ENCODE results near the gene TRAF1. TPM values are rescaled to one million over a fixed set of nuclear protein-coding genes. Genes with fewer than 3 reads are reported as not detected.

TRAF1 gene
- total and polyA plus RNA-seq, 5 experiments from 2014 or later = 3.7 to 126 (median 7.0) TPM

DNA sequence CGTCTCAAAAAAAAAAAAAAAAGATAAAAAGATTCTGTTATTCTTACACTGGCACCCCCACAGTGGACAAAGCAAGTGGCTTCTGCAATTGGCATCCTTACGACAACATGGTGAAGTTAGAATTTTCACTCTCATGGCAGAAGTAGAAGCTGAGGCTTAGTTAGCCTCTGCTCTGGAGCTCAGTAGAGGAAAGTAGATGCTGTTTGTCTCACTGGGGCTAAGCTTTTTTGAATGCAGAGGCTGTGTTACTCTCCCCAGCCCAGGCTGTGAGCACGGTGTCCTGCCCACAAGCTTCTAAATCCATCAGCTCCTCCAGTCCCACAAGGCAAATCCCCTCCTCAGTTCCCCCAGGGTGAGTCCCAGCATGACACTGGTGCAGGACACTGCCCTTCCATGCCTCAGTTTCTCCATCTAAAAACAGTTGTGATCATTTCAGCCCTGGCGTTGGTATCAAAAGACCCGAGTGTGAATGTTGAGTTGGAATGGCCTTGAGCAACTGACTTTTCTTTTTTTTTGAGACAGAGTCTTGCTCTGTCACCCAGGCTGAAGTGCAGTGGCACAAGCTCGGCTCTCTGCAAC is 27.0 kb downstream of the TRAF1 start:
- Mint-ChIP-seq H3K4me3 (peak overlapping the region in 1 of 10 donors; percentile 6), H3K9me3 (no peaks in the 10 kb centered on the region), H3K27me3 (no peaks in the 10 kb centered on the region), H3K4me1 (peaks cover 28 to 87% (median 69%) of the 10 kb centered on the region in 4 donors), H3K36me3 (peaks cover 0 to 5% (median 0%) of the 10 kb centered on the region in 3 donors), H3K27ac (peak overlapping the region; percentile 65 to 99 (median 94))
- DNase-seq (no peak), ATAC-seq (no peak)
- POLR2A ChIA-PET = interaction anchor here (1.1 to 45.2 kb wide), 5 partner anchors 10 to 30 kb away, joined by 4 to 1842 read pairs (median 102); partner anchors contain the start of genes PHF19 and TRAF1

DNA sequence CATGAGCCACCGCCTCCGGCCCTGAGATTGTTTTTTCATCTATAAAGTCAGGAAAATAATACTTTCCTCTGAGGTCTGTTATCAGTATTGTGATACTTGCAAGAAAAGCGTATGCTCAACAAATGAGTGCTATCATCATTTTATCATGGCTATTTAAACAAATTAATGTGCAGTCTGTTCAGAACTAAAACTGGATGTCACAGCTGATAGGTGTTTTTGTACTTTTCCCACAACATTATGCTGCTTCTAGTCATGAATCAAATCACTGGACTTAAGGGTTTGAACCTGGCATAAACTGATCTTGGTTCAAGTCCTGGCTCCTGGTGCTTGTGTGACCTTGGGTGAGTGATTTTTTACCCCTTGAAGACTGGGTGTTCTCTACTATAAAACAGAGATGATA is 28.2 kb downstream of the TRAF1 start:
- Mint-ChIP-seq H3K27me3 (no peaks in the 10 kb centered on the region), H3K4me3 (no peak overlapping the region), H3K36me3 (peaks cover 0 to 2% (median 0%) of the 10 kb centered on the region in 3 donors), H3K4me1 (peaks cover 27 to 84% (median 64%) of the 10 kb centered on the region in 4 donors), H3K9me3 (no peaks in the 10 kb centered on the region), H3K27ac (peak overlapping the region in 8 of 10 donors; percentile 46 to 95 (median 75))
- DNase-seq (no peak), ATAC-seq (no peak)
- POLR2A ChIA-PET = interaction anchor here (3.6 to 45.2 kb wide), 4 partner anchors 8 to 26 kb away, joined by 12 to 1842 read pairs (median 135); partner anchors contain the start of gene TRAF1

DNA sequence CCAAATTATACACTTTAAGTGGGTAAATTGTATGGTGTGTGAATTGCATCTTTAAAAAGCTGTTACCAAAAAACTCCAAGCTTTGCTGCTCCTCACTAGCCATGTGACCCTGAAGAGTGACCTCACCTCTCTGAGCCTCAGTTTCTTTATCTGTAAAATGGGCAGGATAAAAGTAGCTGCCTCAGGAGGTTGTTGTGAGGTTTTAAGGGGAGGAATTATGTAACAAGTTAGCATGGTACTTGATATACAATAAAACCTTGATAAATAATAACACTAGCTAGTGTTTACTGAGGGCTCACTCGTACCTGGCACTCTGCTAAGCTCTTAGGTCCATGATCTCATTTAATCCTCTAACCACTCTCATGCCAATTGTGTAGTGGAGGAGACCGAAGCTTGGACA is 30.6 kb downstream of the TRAF1 start:
- ATAC-seq = no peak
- Mint-ChIP-seq H3K4me1 (peaks cover 31 to 86% (median 65%) of the 10 kb centered on the region in 4 donors), H3K36me3 (no peaks in the 10 kb centered on the region), H3K27ac (peak overlapping the region in 6 of 10 donors; percentile 29 to 89 (median 66)), H3K4me3 (no peak overlapping the region), H3K9me3 (peaks cover 0 to 8% (median 0%) of the 10 kb centered on the region in 9 donors), H3K27me3 (no peaks in the 10 kb centered on the region)
- DNase-seq = no peak
- POLR2A ChIA-PET = interaction anchor here (0.9 to 45.2 kb wide), 9 partner anchors 9 to 225 kb away, joined by 3 to 1842 read pairs (median 12); partner anchors contain the start of genes FBXW2, PHF19 and TRAF1

DNA sequence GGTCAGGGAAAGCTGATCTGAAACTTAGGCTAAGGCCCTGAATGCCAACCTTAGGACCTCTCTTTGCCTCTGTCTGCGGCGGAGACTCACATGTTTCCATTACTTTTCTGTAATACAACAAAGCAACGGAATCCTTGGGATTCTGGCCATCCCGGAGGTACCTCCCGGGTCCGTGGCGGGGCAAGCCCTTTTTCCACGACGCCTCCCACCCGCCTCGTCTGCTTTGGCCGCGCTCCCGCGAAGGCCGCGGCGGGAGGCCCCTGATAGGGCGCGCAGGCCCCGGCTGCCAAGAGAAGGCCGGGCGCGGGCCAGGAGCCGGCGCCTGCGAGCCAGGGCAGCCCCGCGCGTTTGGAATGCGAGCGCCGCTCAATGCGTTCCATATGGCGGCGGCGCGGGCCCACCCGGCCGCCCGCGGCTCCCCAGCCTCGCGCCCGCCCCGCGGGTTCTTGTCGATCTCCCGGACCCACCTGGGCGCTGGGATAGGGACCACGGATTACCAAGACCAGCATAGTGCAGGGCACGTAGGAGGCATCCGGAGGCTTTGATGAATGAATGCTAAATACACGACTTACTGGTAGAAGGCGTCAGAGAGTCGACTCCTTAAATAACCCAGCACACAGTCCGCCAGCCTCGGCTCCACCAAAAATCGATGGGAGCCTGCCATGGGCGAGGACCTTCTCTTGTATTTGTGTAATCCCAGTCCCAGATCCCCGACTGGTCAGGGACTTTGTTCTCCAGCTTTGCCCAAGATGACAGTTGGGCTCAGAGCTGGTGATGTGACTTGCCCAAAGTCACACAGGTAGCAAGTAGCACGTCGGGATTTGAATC is 32.1 kb downstream of the TRAF1 start:
- H3K4me3 Mint-ChIP-seq = peak overlapping the region in 2 of 10 donors; percentile 2 to 6
- POLR2A ChIA-PET = interaction anchor here (1.7 to 45.2 kb wide), 8 partner anchors 7 to 101 kb away, joined by 6 to 1842 read pairs (median 48); partner anchors contain the start of genes FBXW2, PHF19 and TRAF1
- ATAC-seq (no peak), DNase-seq (peak in 1 of 10 donors; percentile 56)
- H3K27ac Mint-ChIP-seq = peak overlapping the region in 4 of 10 donors; percentile 43 to 98 (median 70)
- peaks cover 34 to 86% (median 68%) of the 10 kb centered on the region in 4 donors for H3K4me1 Mint-ChIP-seq
- no peaks in the 10 kb centered on the region for H3K27me3 Mint-ChIP-seq
- peaks cover 0 to 8% (median 0%) of the 10 kb centered on the region in 9 donors for H3K9me3 Mint-ChIP-seq
- H3K36me3 Mint-ChIP-seq = no peaks in the 10 kb centered on the region

DNA sequence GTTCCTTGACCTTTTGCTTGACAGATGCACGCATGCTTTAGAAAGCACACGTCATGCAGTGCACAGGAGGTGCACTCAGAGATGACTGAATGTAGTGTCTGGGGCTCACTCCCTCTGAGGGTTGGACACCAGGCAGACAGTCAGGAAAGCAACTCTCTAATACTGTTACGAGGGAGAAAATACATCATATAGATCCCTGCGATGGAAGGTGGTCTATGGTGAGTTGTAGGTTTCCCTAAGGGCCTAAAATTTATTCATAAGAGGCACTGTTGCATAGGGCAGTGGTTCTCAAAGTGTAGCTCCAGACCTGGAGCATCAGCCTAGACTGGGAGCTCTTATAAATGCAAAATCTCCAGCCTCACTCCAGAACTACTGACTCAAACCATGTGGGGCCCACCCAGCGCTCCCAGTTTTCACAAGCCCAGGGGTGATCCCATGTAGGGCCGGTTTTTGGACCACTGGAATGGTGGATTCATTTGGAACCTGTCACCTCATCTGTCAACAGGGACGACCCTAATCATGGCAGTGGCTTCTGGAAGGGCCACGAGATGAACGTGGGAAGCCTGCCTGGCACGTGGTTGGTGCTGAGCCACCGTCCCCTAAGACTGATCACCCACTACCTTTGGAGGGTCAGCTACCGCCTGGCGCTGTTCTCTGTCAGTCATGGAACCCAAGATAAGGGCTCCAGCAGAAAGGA is 32.8 kb downstream of the TRAF1 start:
- POLR2A ChIA-PET = interaction anchor here (0.8 to 45.2 kb wide), 6 partner anchors 8 to 35 kb away, joined by 3 to 1842 read pairs (median 161); partner anchors contain the start of genes PHF19 and TRAF1
- ATAC-seq (no peak), DNase-seq (no peak)
- H3K36me3 Mint-ChIP-seq = no peaks in the 10 kb centered on the region
- H3K27me3 Mint-ChIP-seq = no peaks in the 10 kb centered on the region
- H3K27ac Mint-ChIP-seq = peak overlapping the region; percentile 90 to 99 (median 98)
- peaks cover 0 to 8% (median 0%) of the 10 kb centered on the region in 9 donors for H3K9me3 Mint-ChIP-seq
- peaks cover 35 to 90% (median 74%) of the 10 kb centered on the region in 4 donors for H3K4me1 Mint-ChIP-seq
- H3K4me3 Mint-ChIP-seq = peak overlapping the region in 8 of 10 donors; percentile 53 to 82 (median 74)

DNA sequence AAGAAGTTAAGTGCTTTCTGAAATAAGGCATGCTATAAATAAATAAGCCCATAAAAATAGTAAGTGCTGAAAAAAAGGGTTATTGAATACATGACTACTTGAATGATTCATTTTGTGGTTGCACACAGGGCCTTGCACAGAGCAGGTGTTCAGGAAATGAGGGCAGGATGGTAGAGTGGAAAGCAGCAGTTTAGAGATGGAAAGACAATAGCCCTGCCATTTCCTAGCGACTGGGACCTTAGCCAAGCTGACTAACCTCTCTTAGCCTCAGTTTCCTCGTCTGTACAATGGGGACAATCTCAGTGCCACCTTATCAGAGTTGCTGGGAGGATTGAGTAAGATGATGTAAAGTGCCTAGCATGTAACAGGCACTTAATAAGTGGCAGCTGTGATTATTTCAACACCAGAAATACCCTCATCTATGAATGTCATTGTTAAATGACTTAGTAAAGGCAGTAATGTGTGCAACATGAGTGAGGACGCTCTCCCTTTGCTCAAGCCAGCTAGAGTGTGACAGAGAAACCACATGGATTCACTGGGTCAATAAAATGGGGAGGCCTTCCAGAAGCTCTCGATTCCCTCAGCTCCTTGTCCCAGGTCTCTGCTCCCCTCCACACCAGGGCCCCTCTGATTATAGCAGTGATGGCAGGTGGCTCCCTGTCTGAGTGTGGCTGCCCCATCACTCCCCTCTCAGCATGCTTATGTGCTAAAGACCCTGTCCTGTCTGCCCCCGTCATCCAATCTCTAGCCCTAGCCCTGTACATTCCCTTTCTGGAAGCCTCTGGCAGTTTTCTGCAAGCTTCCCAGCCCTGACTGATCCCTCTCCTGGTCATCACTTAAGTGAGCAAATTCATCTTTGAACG is 33.6 kb downstream of the TRAF1 start:
- H3K4me3 Mint-ChIP-seq = peak overlapping the region in 9 of 10 donors; percentile 58 to 83 (median 77)
- DNase-seq = peak in 7 of 10 donors; percentile 39 to 82 (median 54)
- peak overlapping the region; percentile 90 to 99 (median 98) for H3K27ac Mint-ChIP-seq
- H3K9me3 Mint-ChIP-seq = peaks cover 0 to 8% (median 0%) of the 10 kb centered on the region in 9 donors
- no peaks in the 10 kb centered on the region for H3K36me3 Mint-ChIP-seq
- ATAC-seq = peak; percentile 29 to 61
- H3K27me3 Mint-ChIP-seq = no peaks in the 10 kb centered on the region
- H3K4me1 Mint-ChIP-seq = peaks cover 35 to 90% (median 76%) of the 10 kb centered on the region in 4 donors
- POLR2A ChIA-PET = interaction anchor here (0.7 to 45.2 kb wide), 9 partner anchors 8 to 228 kb away, joined by 3 to 1842 read pairs (median 25); partner anchors contain the start of genes FBXW2, PHF19 and TRAF1

DNA sequence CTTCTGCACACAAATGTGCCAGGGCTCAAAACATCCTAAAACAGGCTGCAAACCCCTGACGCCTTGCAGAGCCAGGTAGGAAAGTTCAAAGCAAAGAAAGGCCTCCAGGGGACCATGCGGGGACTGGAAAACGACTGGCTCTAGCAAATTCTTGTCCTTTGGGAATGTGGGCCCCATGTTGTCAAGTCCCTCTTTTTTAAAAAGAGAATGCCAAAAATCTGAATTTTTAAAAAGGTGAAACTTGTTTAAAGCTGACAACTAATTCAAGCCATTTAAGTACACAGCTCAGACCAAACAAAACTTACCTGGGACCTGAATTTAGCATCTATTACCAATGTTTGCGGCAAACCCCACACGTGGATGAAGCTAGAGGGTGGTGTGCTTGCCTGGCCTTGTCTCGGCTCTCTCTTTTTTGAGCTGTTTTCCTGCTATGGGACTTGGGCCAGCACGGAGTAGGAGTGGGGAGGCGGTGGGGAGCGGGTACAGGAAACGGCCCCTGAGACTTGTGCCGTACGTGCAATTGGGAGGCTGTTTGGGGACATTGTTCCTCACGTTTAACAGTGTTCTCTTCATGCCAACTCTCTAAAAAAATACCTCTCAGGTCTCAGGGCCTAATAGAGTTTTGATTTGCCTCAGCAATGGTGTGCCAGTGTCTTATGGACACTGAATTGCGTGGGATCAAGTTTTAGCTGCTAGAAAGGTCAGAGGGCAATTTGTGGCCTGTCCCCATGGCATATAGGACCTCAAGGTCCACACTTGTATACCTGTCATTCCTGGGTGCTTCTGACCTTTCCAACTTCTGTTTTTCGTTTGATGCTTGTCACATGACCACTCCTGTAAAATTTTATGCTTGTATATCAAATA is 34.5 kb downstream of the TRAF1 start:
- Mint-ChIP-seq H3K4me1 (peaks cover 34 to 87% (median 73%) of the 10 kb centered on the region in 4 donors), H3K36me3 (no peaks in the 10 kb centered on the region), H3K9me3 (peaks cover 0 to 8% (median 0%) of the 10 kb centered on the region in 9 donors), H3K27me3 (no peaks in the 10 kb centered on the region), H3K27ac (peak overlapping the region; percentile 90 to 99 (median 98)), H3K4me3 (peak overlapping the region; percentile 58 to 83 (median 76))
- peak; percentile 35 to 54 for ATAC-seq
- POLR2A ChIA-PET = interaction anchor here (1.0 to 45.2 kb wide), 7 partner anchors 9 to 99 kb away, joined by 4 to 1842 read pairs (median 70); partner anchors contain the start of genes FBXW2, PHF19 and TRAF1
- DNase-seq = peak in 3 of 10 donors; percentile 50 to 62 (median 56)

DNA sequence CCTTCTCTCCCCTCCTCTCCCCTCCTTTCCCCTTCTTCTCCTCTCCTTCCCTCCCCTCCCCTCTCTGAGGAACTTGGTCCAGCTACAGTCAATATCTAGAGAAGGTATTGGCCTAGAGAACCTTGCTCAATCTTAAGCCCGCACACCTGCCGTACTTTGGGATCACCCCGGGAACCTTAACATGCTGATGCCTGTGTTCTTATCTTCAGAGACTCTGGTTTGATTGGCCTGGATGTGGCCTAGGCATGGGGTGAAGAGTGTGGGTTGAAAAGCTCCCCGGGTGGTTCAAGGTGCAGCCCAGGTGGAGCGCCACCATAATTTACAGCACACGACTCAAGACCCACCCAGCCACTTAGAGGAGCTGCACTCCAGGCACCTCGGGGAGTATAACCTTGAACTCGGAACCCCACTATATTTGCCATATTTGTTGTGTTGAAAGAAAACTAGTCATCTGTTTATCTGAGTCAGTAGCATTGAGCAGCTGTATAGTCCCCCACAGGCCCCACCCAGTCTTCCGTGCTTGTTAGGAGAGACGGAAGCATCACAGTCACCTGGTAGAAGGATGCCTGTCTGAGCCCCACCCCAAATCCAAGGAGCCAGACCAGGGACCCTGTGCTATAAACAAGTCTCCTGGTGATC is 35.2 kb downstream of the TRAF1 start:
- H3K4me3 Mint-ChIP-seq = peak overlapping the region; percentile 58 to 83 (median 76)
- POLR2A ChIA-PET = interaction anchor here (4.1 to 45.2 kb wide), 5 partner anchors 8 to 33 kb away, joined by 25 to 1842 read pairs (median 252); partner anchors contain the start of genes PHF19 and TRAF1

DNA sequence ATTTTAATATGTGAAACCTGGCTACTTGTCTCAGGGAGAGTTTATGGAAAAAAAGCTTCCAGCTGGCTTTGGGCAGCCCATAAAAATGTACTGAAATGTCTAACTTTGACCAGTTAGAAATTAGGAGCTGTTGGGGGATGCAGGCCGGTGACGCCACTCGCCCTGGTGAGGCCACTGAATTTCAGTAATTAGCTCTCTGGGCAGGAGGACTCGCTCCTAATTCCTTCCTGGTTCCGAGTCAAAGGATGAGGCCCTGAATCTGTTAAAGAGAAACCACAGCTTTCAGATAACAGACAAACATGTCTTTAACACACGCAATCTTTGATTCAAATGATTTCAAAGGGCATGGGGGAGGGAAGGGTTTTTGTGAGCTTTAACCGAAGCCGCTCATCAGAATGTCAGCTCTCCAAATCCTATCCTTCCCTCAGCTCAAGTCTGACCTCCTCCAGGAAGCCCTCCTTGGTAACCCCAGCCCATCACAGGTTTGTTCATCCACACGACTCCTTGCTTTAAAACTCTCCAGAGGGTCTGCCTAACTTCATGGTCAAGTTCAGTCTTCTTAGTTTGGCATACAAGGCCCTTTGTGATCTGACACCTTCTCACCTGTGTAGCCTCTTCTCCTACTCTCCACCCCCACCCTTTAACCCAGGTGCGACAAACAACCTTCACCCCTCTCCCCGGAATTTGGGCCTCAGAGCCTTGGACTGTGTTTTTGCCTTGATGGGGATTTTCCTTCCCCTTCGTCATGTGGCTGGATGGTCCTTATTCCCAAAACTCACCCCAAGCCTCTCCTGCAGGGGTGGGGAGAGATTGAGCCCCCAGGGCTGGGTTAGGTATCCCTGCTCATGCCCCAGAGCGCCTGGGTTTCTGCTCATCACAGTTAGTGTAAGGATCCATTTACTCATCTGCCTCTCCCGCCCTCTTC is 36.0 kb downstream of the TRAF1 start:
- H3K9me3 Mint-ChIP-seq = peaks cover 0 to 8% (median 0%) of the 10 kb centered on the region in 9 donors

More for the DNA sequence above, 35.2 kb downstream of the TRAF1 start:
- Mint-ChIP-seq H3K4me1 (peaks cover 29 to 82% (median 69%) of the 10 kb centered on the region in 4 donors), H3K27ac (peak overlapping the region; percentile 90 to 99 (median 98)), H3K27me3 (no peaks in the 10 kb centered on the region), H3K9me3 (peaks cover 0 to 8% (median 0%) of the 10 kb centered on the region in 9 donors), H3K36me3 (no peaks in the 10 kb centered on the region)
- peak in 7 of 10 donors; percentile 44 to 80 (median 51) for DNase-seq
- peak; percentile 44 to 61 for ATAC-seq

More for the DNA sequence above, 36.0 kb downstream of the TRAF1 start:
- POLR2A ChIA-PET = interaction anchor here (0.6 to 45.2 kb wide), 9 partner anchors 7 to 321 kb away, joined by 3 to 1842 read pairs (median 25); partner anchors contain the start of genes FBXW2, PHF19, PSMD5 and TRAF1
- ATAC-seq (peak; percentile 45 to 73), DNase-seq (peak in 7 of 10 donors; percentile 46 to 83 (median 75))
- peak overlapping the region; percentile 90 to 99 (median 98) for H3K27ac Mint-ChIP-seq
- H3K36me3 Mint-ChIP-seq = peaks cover 0 to 2% (median 0%) of the 10 kb centered on the region in 3 donors
- peaks cover 34 to 85% (median 73%) of the 10 kb centered on the region in 4 donors for H3K4me1 Mint-ChIP-seq
- H3K4me3 Mint-ChIP-seq = peak overlapping the region; percentile 65 to 83 (median 79)
- no peaks in the 10 kb centered on the region for H3K27me3 Mint-ChIP-seq
